GM12892 (cell line): ENCODE measurements around the gene SCAPER.
"Not testable (repeated sequence)": the region's sequence is repeated elsewhere in the genome, so short reads cannot be mapped to it uniquely, and the experiment has no call there.

Experiments used
- DNase-seq: peaks from one replicate; pipeline ENCODE4 v3.0.0; 2011; ENCODE audit not compliant: insufficient read length
- FAIRE-seq: peaks from 2 replicates; lab custom pipeline; 2011; peaks lifted over from hg19 to GRCh38; lab: Jason Lieb, UNC
- POLR2A ChIP-seq: IDR thresholded peaks from 2 replicates; pipeline ENCODE4 v1.6.1; 2011; ENCODE audit warnings: low read depth, low read length, control low read depth
- POLR2AphosphoS5 ChIP-seq: IDR thresholded peaks from 2 replicates; pipeline ENCODE4 v1.6.1; 2011; ENCODE audit warnings: low read depth, low read length, control low read depth
- TAF1 ChIP-seq: IDR thresholded peaks from 2 replicates; pipeline ENCODE4 v1.6.1; 2011; ENCODE audit warnings: low read depth, mild to moderate bottlenecking, control low read depth, low read length, borderline replicate concordance

SCAPER gene

DNA sequence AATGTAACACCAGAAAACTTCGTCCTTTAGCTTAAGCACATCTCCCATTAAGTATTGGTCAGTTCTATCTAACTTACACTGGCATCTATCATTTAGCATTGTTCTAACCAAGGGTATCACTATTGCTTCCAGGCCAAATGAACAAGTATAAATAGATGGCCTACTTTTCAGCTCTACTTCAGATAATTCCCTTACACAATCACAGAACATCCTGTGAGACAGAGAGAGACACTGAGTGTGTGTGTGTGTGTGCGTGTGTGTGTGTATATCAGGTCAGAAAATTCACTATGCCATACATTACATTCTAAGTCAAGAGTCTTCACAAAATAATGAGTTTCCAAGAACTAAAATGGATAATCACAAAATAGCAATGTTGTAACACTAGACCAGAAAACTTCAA lies 39.1 kb downstream of the SCAPER start:
- FAIRE-seq: no peak
- no peak for DNase-seq
- TF ChIP-seq TAF1 (no peak), POLR2AphosphoS5 (no peak)

DNA sequence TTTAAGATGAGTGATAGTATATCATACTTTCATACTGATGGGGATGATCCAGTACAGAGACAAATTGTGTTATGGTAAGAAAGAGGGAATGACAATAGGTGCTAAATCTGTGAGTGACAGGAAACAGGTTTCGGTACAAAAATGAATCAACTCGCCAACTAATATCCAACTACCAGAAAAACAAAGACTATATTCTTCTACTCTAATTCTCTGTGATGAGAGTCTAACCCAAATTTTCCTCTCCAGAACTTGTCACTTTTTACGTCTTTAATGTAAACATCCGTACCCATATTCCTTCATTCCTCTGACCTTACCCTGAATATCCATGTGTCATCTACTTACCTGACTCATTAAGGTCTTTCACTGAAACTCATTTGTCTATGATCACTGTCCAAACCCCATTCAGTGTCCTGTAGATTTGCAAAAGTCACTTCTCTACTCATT lies 39.6 kb downstream of the SCAPER start:
- no peak for DNase-seq
- TF ChIP-seq TAF1 (no peak), POLR2AphosphoS5 (no peak), POLR2A (no peak)
- no peak for FAIRE-seq

GRCh38 chr15:76864586-76864985 lies 40.6 kb downstream of the SCAPER start:
- DNase-seq: no peak
- no peak for FAIRE-seq
- TF ChIP-seq POLR2AphosphoS5: no peak
- no peak for TF ChIP-seq TAF1
- TF ChIP-seq POLR2A: no peak

GRCh38 chr15:76863693-76864092 lies 41.4 kb downstream of the SCAPER start:
- no peak for TF ChIP-seq TAF1
- no peak for TF ChIP-seq POLR2AphosphoS5
- TF ChIP-seq POLR2A: no peak
- FAIRE-seq (no peak), DNase-seq (no peak)

DNA sequence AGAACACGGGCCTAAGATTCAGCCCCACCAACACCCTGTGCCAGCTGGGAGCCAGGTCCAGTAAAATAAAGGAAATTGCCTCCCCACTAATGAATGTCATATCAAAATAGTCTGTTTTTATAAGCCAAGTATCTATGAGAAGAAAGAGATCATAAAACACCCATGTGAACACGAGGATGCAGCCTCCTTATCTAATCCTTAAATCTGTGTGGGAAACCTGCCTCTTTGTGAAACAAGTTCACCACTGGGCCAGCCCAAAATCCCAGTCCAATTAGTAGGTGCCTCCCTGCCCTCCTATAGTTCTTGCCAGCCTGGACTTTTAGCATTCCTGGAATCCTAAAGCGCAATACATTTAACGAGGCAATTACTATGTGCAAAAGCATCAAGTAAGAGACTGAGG lies 42.0 kb downstream of the SCAPER start:
- TF ChIP-seq POLR2A (no peak), POLR2AphosphoS5 (no peak), TAF1 (no peak)
- DNase-seq (no peak), FAIRE-seq (no peak)

GRCh38 chr15:76861815-76862397 lies 43.2 kb downstream of the SCAPER start:
- DNase-seq: no peak
- FAIRE-seq: no peak
- TF ChIP-seq POLR2AphosphoS5: no peak
- no peak for TF ChIP-seq POLR2A

DNA sequence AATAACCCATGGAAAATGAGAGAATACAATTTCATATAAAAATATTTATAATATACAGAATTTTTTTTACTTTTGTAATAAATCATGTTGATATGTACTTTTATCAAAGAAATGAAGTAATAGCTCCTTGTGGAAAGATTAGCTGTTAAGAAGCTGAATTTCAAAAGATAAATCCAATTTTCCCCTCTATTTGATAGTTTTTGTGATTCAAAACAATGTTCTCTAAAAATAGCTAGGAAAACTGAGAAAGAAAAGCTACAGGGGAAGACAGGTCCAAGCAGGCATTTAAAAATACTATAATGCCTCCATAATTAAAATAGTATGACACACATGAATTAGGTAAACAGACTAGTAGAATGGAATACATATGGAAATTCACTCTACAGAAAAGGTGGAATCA lies 44.9 kb downstream of the SCAPER start:
- no peak for DNase-seq
- no peak for FAIRE-seq
- TF ChIP-seq POLR2A (no peak), POLR2AphosphoS5 (no peak), TAF1 (no peak)

- not testable (repeated sequence) for DNase-seq, FAIRE-seq
These were observed 54.8 kb downstream of the SCAPER start for GRCh38 chr15:76850367-76850766.

DNA sequence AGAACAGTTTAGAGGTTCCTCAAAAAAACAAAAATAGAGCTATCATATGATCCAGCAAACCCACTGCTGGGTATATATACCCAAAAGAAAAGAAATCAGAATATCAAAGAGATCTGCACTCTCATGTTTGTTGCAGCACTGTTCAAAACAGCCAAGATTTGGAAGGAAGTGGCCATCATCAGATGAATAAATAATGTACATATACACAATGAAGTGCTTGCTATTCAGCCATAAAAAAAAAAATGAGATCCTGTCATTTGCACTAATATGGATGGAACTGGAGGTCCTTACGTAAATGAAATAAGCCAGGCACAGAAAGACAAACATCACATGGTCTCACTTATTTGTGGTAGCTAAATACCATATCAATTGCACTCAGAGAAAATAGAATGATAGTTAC lies 58.4 kb downstream of the SCAPER start:
- TF ChIP-seq POLR2A: no peak
- no peak for TF ChIP-seq POLR2AphosphoS5
- no peak for TF ChIP-seq TAF1
- FAIRE-seq (no peak), DNase-seq (no peak)

DNA sequence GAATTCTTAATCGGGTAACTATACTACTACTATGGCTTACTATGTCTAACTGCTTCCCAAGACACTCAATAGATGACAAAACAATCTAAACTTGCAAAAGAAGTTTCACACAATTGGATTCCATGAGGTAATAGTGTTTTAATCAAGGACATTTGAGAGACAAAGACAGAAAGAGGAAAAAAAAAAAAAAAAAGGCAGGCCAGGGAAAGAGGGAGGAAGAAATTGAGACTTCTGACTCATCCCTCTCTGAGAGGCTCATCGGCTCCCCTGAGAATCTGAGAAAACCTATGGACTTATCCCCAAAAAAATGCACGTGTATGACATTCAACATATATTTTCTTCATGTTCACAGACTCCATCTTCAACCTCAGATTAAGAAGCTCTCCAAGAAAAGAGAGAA lies 61.0 kb downstream of the SCAPER start:
- DNase-seq: no peak
- FAIRE-seq: no peak
- no peak for TF ChIP-seq POLR2A
- TF ChIP-seq POLR2AphosphoS5: no peak
- TF ChIP-seq TAF1: no peak

- TF ChIP-seq TAF1: no peak
- TF ChIP-seq POLR2A: no peak
- no peak for TF ChIP-seq POLR2AphosphoS5
- no peak for DNase-seq
- no peak for FAIRE-seq
These were observed 61.9 kb downstream of the SCAPER start for GRCh38 chr15:76843269-76843668.

DNA sequence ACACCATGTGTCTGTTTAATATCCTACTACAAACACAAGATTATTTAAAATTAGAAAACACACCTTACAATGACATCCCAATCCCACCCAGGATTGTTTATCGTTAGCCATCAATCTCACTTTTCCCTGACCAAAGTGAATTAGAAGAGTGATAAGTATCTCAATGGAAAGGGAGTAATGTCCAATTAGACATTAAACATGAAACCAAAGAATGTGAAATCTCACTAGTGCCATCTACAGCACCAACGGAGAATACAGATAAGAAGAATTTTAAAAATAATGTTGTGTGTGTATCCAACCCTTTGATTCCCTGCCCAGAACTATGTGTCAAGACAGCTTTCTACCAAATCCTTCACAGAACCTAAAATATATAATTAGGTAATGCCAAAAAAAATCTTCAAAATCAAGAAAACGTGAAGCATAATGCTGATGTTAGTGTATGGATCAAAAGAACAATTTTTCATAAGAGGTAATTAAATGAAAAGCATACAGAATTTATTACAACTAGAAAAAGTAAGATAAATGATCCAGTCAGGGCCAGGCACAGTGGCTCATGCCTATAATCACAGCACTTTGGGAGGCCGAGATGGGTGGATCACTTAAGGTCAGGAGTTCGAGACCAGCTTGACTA lies 64.2 kb downstream of the SCAPER start:
- FAIRE-seq: no peak
- TF ChIP-seq POLR2A (no peak), TAF1 (no peak), POLR2AphosphoS5 (no peak)
- DNase-seq: no peak

DNA sequence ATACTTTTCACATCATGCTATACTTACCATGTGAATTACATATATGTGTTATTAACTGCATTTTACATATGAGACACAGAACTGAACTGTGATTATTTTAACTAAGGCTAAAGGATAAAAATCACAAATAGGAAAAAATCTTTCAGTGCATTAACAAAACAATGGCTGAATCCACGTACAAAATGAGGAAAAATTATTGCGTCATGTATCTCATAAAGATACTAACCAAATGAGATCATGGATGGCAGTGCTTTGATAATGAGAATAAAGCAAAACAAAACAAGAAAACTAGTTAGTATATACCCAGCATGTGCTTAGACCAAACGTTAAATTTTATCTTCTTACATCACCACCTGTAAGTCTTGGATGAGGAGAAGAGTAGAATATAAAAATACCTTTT lies 66.0 kb downstream of the SCAPER start:
- no peak for TF ChIP-seq POLR2AphosphoS5
- no peak for TF ChIP-seq POLR2A
- no peak for TF ChIP-seq TAF1
- DNase-seq (no peak), FAIRE-seq (no peak)
